Measurements from ENCODE around the gene PRDX3.

PRDX3 gene

GRCh38 chr10:119118231-119118630 lies 60.4 kb downstream of the PRDX3 start:
- peaks cover 22 to 25% of the 10 kb centered on the region in 2 experiments for H3K4me1 ChIP-seq (ENCODE audit: control insufficient read depth in 1 of 2, insufficient read depth in 1 of 2, low read depth in 1 of 2, low read length in 1 of 2)
- TF ChIP-seq CTCF (IDR thresholded peaks at IDR 0.05) = no peak
- no peak overlapping the region for H3K27ac ChIP-seq
- no peaks in the 10 kb centered on the region for H3K27me3 ChIP-seq
- no peak overlapping the region for H3K4me3 ChIP-seq (ENCODE audit: low read depth in 1 of 2, low read length in 1 of 2)
- H3K36me3 ChIP-seq = peaks cover 91% of the 10 kb centered on the region
- H3K9me3 ChIP-seq = no peaks in the 10 kb centered on the region

All from neutrophil (primary cell).